T-helper 1 cell treated with Interleukin-12 subunit alpha and Interleukin-12 subunit beta and Interleukin-4 antibody, amounts not matched to agents 30 ng/mL and 1 ng/mL, for 36 hours (primary cell): ENCODE data around the gene PCBD2. TPM values are rescaled to one million over a fixed set of nuclear protein-coding genes. Genes with fewer than 3 reads are reported as not detected.
"Not testable (repeated sequence)": the region's sequence is repeated elsewhere in the genome, so short reads cannot be mapped to it uniquely, and the experiment has no call there.

Experiments used
- intact Hi-C: fragments of 100-400 bp; cut with micrococcal nuclease; formaldehyde crosslinking; loops from one replicate; pipeline ENCODE4 v1.15.1; 2024
- total RNA-seq: library from RNA; stranded (reverse); gene quantifications from 2 replicates; pipeline ENCODE4 v1.2.3, GENCODE V29; 2022

PCBD2 gene
- total RNA-seq, 1 donor from 2014 or later = 13.2 TPM

DNA sequence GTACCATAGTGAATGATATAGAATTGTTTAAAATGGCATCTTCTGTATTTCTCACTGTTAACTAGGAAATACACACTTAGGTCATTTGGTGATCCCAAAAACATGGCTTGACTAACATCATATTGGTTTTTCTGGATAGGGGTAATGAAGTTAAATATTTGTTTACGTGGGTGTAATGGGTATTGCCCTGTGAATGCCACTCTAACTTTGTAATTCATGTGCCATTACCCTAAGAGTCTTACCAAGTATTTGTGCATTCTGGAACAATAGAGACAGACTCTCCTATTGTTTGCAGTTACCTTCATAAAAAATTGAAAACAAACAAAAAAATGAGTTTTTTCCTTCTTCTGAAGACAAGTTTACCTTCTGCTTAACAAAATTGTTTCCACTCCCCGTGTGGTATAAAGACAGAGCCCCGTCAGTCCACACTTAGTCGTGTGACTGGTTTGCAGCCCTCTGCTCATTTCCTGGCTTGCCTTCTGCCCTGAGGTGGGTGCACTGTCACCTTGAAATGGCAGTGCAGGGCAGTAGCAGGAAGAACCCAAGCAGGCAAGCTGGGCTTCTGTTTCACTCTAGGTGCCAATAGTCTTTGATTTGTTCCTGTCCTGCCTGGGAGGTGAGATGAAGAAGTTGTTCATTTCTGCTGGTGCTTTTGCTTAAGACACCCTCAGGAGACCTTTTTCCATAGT, 53.1 kb downstream of the PCBD2 start:
- intact Hi-C loops = no loop called here

DNA sequence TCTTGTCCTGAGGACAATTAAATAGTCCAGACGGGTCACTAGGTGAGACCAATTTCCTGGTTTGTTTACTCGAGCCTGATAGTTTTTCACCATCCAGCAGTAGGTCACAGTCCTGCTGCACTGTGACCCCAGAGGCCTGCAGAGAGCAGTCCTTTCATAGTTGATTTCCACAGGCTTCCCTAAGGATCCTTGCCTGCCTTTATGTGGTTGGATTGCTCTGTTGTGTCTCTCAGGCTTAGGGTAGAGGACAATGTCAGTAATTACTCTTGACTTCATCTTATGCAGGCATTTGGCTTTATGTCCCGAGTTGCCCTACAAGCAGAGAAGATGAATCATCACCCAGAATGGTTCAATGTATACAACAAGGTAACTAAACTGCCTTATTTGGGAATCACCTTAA, 53.8 kb downstream of the PCBD2 start:
- intact Hi-C loops = no loop called here

DNA sequence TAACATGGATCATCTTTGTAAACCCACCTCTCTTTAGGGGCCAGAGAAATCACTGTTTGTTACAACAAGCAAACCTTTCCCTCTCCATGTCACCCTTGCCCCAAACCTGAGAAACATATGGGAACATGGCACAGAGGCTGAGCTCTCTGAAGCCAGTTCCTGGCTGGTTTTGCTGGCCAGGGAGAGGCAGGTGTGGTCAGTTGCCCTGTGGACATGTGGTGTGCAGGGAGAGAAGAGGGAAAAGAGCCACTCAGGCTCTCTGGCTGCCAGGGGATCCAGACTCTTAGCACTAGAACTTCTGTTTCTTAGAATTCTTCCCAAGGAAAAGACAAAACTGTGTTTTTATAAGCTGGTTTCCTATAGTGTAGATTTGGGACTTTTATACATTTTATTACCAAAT, 58.2 kb downstream of the PCBD2 start:
- intact Hi-C loops = no loop called here

DNA sequence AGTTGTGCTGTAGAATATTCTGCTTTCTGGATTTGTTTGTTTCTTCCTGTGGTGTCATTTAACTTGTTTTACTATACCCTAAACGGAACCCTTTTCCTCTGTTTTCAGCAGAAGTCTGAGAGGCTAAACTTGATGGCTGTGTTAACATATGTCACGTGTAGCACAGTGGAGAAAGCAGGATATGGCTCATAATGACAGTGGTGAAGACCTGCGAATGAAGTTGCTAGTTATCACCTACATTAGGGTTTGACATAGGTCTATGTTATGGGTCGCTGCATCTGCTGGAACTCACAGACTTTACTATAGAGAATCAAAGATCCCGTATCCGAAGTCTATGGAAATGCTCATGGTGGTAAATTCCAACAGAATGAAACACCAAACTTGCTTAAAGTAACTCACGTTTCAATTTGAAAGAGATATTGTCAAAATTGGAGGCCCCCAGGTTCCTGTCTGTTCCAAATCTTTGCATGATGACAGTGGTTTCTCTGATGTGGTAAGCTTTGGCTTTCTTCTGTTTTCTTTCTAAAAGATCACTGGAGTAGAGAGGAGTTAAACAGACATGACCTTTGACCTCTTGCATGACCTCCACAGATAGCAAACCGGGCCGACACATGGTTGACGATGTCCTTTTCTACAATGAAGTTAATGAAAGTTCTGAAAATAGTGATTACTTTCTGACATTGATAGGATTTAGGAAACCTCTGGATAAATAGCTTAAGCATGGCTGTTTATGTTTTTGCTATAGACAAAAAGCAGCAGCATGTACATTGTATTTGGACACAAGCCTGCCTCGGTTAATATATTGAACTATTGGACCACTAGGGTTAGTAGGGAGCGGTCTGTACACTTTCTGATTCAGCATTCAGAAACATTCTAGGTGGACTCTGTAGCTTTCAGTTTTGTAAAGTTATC, 59.7 kb downstream of the PCBD2 start:
- intact Hi-C loops = loop anchor here (1.0 kb wide), 3 partner anchors 44 to 226 kb away; partner anchors contain the start of gene CAMLG

DNA sequence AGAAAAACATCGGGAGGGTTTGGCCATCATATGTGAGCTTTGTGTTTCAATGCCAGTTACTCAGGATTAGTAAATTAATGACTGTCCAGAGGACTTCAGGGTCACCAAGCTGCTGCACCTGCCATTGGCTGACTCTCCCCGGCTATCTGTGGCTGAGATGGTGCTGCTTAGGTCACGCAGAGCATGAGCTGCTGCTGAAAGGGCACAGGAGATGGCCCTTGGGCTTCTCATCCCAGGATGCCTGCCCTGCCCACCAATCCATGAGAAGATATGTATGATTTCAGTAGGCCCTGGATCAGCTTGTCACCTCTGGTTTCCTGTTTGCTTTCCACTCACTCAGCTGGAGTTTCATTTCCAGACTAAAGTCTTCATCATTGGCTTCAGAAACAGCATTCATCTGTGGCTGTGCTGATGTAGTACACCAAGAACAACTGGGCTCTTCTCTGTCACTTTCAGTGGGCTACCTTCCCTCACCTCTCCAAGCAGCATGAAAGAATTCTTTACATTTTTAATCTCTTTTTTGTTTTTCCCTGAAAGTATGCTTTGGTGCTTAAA, 60.4 kb downstream of the PCBD2 start:
- intact Hi-C loops = no loop called here

DNA sequence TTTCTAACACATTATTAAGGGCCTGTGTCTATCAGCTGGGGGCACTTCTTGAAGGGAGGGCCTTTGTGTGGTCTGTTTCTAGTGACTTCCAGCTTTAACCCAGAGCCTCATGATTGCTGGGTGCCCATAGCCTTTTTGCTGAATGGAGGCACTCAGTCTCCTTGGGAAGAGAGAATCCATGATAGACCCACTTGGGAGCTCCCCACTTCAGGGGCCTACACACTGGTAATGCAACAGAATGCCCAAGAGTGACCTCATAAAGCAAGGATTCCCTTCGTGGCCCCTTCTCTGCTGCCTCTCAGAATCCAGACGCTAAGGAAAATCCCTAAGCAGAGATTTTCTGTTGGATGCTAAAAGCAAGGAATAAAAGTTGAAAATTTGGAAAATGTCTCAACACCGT, 62.7 kb downstream of the PCBD2 start, which contains the start of gene CATSPER3:
Gene CATSPER3, plus strand, starts transcription at position 301 of the 400 bp plus-strand sequence. Its CDS starts 85 bp downstream, at position 386.
- intact Hi-C loops = no loop called here

DNA sequence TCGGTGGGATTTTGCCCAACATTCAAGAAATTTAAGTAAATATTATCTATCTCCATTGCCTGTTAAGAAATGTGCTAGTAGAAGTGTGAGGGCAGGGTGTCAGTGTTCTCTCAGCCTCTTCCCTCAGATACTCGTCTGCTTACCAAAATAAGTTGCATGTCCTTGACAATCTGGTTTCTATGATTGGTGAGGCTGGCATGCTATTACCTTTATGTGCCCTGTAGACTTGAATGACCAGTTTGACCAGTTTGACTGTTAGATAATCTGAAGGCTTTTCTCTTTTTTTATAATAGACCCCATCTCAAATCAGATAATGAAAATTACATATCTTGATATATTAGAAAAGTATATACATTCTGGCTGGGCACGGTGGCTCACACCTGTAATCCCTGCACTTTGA, 63.1 kb downstream of the PCBD2 start:
- intact Hi-C loops = no loop called here

DNA sequence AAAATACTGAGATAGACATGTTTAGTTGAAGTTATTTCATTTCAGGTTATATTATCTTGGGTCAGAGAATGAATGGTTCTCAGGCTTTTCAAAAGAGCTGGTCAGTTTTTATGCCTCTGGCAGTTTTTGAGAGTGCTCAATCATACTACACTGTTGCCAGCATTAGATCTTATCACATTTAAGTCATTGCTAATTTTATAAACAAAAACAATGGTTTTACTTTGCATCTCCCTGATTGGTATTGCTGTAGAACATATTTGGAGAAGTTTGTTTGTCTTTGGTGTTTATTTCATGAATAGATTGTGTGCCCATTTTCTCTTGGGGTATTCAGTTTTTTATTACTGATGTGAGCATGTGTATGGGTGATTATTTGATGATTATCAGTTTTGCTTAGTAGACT, 64.2 kb downstream of the PCBD2 start:
- intact Hi-C loops = no loop called here

DNA sequence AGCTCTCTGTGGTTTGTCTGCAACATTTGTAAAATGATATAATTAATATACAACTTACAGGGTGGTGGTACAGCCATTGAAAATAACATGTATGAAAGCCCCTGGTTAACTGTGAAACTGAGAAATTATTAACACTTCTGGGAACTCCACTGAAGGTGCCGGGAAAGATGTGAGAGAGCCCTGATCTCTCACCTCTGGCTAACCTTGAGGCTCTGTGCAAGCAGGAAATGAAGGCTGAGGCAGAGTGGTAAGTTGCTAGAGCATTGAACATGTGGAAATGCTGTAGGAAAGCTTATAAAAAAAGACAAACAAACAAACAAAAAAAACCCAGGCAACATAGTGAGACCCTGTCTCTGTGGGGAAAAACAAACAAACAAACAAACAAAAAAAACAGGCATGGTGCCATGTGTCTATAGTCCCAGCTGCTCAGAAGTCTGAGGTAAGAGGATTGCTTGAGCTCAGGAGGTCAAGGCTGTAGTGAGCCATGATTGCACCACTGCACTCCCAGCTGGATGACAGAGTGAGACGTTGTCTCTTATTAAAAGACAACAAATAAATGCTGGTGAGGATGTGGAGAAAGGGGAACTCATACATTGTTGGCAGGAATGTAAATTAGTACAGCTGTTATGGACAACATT, 70.3 kb downstream of the PCBD2 start:
- intact Hi-C loops = no loop called here

DNA sequence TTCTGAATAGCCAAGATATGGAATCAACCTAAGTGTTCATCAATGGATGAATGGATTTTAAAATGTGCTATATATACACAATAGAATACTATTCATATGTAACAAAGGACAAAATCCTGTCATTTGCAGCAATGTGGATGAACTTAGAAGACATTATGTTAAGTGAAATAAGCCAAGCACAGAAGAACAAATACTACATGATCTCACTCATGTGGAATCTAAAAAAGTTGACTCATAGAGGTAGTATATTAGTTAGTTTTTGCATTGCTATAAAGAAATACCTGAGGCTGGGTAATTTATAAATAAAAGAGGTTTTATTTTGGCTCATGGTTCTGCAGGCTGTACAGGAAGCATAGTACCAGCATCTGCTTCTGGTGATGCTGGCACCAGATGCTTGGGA, 70.9 kb downstream of the PCBD2 start:
- intact Hi-C loops = no loop called here

DNA sequence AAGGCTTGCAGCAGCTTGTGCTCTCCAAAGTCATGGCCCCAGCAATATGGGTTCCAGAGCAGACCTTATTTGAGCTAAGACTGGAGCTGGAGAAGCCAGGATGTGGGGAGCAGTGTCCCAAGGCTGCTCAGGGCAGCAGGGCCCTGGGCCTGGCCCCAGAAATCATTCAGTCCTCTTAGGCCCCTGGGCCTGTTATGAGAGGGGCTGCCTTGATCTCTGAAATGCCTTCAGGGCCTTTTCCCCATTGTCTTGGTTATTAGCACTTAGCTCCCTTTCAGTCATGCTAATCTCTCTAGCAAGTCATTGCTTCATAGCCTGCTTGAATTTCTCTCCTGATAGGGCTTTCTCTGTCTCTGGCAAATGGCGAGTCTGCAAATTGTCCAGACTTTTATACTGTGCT, 71.9 kb downstream of the PCBD2 start:
- intact Hi-C loops = no loop called here

DNA sequence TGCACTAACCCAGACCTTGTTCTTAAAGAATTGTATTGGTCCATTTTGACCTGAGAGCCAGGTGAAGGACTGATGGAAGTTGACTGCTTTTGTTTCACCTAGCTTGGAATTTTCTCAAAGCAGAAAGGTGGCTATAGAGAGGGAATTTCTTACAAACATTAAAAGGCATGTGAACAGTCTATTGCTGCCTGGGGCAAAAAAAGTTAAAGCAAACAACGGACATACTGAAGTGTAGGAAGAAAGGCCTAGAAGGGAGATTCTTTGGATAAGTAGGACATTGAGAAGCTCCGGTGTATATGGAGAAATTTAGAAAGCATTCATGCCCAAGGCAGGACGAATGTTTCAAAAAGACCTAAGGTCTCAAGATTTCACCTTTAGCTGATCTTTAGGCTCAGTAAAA, 74.5 kb downstream of the PCBD2 start:
- intact Hi-C loops = no loop called here

DNA sequence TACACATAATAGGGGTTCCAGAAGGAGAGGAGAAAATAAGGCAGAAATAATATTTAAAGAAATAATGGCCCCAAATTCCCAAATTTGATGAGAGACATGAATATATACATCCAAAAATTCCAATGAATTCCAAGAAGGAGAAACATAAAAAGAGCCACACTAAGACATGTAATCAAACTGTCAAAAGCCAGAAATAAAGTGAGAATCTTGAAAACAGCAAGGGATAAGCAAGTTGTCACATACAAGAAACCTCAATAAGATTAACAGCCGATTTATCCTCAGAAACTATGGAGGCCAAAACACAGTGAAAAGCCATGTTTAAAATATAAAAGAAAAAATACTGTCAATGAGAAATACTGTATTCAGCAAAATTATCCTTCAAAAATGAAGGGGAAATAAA, 77.3 kb downstream of the PCBD2 start:
- intact Hi-C loops = no loop called here

DNA sequence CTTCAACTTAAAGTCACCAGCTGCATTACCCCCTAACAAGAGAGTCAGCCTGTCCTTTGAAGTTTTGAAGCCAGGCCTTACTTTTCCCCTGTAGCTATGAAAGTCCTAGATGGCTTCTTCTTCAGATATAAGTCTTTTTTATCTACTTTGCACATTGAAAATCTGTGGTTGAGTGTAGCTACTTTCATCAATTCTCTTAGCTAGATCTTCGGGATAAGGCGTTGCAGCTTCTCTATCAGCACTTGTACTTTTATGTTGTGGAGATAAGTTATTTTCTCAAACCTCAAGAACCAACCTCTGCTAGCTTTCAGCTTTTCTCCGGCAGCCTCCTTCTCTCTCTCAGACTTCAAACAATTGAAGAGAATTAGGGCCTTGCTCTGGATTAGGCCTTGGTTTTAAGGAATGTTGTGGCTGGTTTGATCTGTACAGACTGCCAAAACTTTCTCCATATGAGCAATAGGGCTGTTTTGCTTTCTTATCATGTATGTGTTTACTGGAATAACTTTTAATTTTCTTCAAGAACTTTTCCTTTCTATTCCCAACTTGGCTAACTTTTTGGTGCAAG, 84.4 kb downstream of the PCBD2 start:
- intact Hi-C loops = no loop called here

DNA sequence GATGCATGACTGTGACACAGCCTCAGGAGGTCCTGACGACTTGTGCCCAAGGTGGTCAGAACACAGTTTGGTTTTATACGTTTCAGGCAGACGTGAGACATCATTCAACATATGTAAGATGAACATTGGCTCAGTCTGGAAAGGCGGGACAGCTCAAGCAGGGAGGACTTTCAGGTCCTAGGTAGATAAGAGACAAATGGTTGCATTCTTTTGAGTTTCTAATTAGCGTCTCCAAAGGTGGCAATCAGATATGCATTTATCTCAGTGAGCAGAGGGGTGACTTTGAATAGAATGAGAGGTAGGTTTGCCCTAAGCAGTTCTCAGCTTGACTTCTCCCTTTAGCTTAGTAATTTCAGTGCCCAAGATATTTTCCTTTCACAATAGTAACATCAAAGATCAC, 85.3 kb downstream of the PCBD2 start:
- intact Hi-C loops = not testable (repeated sequence)

DNA sequence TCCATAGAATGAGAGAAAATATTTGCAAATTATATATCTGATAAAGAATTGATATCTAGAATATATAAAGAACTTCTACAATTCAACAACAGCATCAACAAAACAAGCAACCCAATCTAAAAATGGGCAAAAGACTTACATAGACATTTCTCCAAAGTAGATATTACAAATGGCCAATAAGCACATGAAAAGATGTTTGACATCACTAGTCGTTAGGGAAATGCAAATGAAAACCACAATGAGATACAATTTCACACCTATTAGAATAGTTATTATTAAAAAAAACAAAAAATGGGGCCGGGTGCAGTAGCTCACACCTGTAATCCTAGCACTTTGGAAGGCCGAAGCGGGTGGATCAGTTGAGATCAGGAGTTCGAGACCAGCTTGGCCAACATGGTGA, 87.2 kb downstream of the PCBD2 start:
- intact Hi-C loops = no loop called here

DNA sequence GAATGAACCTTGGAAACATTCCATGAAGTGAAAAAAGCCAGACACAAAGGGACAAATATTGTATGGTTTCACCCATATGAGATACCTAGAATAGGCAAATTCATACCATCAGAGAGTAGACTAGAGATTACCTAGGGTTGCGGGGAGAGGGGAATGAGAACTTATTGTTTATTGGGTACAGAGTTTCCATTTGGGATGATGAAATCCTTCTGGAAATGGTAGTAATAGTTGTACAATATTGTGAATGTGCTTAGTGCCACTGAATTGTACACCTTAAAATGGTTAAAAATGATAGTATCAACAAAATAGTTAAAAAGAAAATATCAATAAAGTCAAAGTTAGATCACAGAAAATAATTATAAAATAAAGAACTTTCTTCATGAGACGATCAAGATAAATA, 88.2 kb downstream of the PCBD2 start:
- intact Hi-C loops = no loop called here

DNA sequence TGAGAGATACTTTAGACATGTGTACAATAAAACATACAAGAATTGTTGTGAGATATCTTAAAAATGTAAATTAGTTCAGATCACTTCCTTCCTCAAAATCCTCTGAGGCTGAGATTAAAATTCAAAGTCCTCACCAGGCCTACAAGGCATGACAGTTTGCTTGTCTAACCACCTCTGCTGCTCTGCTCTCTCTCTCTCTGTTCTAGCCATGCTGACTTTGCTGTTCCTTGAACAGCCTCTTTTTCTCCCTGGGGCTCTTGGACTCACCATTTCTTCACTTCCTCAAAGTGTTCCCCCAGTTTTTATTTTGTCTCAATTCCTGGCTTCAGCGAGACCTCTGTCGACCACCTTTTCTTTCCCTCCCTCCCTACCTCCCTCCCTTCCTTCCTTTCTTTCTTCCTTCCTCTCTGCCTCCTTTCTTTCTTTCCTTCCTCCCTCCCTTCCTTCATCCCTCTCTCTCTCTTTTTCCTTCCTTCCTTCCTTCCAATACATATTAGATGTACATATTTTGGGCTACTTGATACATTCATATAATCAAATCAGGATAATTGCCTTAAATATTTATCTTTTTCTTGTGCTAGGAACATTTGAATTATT, 89.7 kb downstream of the PCBD2 start:
- intact Hi-C loops = no loop called here

DNA sequence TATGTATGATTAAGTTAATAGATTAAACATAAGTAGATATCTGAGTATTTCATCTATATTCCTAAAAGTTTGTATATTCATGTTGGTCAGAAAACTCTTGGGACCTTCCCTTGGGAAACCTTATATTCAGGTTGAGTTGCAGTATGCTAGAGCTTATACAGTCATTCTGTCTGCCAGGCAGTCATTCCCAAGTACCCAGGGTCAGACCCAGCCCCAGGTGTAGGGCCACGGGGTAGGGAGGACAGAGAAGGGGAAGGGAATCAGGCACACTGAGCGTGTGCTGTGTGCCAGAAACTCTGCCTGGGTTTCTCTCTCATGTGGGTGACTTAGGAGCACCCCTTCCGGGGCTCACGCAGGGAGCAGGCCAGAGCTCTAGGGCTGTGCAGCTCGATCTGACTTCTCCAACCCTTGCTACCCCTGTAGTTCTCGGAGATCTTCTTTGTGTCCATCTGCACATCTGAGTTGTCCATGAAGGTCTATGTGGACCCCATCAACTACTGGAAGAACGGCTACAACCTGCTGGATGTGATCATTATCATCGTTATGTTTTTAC, 91.0 kb downstream of the PCBD2 start:
- intact Hi-C loops = no loop called here

DNA sequence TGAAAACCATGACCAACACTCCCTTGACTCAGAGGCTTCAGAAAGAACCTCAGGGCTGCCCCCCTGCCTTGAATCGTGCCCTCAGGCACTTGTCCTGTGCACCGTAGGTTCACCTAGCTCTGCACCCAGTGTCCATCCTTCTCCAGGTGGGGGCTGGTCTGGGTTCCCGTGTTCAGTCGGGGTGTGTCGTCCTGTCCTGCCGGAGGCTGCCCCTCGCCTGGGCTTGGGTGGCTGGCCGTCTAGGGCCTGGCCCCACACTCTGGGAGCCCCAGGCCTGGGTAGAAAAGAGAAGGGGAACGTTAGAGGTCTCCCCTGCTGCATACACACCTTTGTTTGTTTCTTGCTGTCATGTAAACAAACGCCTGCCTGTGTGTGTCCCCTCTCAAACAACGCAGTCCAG, 92.1 kb downstream of the PCBD2 start:
- intact Hi-C loops = no loop called here

DNA sequence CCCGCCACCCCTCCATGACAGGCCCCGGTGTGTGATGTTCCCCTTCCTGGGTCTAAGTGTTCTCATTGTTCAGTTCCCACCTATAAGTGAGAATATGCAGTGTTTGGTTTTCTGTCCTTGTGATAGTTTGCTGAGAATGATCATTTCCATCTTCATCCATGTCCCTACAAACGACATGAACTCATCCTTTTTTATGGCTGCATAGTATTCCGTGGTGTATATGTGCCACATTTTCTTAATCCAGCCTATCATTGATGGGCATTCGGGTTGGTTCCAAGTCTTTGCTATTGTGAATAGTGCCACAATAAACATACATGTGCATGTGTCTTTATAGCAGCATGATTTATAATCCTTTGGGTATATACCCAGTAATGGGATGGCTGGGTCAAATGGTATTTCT, 93.1 kb downstream of the PCBD2 start:
- intact Hi-C loops = not testable (repeated sequence)
